GM18907 (cell line): Measurements from ENCODE around the gene SLC24A4.
"Not testable (repeated sequence)": the region's sequence is repeated elsewhere in the genome, so short reads cannot be mapped to it uniquely, and the experiment has no call there.

ENCODE experiments used
- ATAC-seq: cut with Tn5 transposase; IDR thresholded peaks from one replicate; pipeline ENCODE4 v1.9.1; 2021; ENCODE audit warnings: mild to moderate bottlenecking, moderate library complexity; ENCODE audit not compliant: unreplicated experiment

Gene SLC24A4

GRCh38 chr14:92515546-92516343, 192.8 kb downstream of the SLC24A4 start:
- ATAC-seq = no peak

GRCh38 chr14:92516344-92516965, 193.5 kb downstream of the SLC24A4 start:
- no peak for ATAC-seq

- no peak for ATAC-seq
These were observed 194.1 kb downstream of the SLC24A4 start for GRCh38 chr14:92516966-92517506.

- ATAC-seq = no peak
These were observed 194.8 kb downstream of the SLC24A4 start for GRCh38 chr14:92517761-92518160.

GRCh38 chr14:92519246-92520101, 196.5 kb downstream of the SLC24A4 start:
- peak; percentile 10 for ATAC-seq

GRCh38 chr14:92520102-92521057, 197.4 kb downstream of the SLC24A4 start:
- ATAC-seq = peak; percentile 43

GRCh38 chr14:92521058-92521415, 198.1 kb downstream of the SLC24A4 start:
- ATAC-seq = no peak

GRCh38 chr14:92523752-92524151, 200.8 kb downstream of the SLC24A4 start:
- no peak for ATAC-seq

- no peak for ATAC-seq
These were observed 201.7 kb downstream of the SLC24A4 start for GRCh38 chr14:92524602-92525185.

GRCh38 chr14:92525322-92526095, 202.5 kb downstream of the SLC24A4 start:
- ATAC-seq = no peak

- no peak for ATAC-seq
These were observed 204.8 kb downstream of the SLC24A4 start for GRCh38 chr14:92527721-92528120.

- no peak for ATAC-seq
These were observed 205.6 kb downstream of the SLC24A4 start for GRCh38 chr14:92528486-92529100.

GRCh38 chr14:92529903-92530302, 206.9 kb downstream of the SLC24A4 start:
- no peak for ATAC-seq

GRCh38 chr14:92531106-92531873, 208.3 kb downstream of the SLC24A4 start:
- ATAC-seq = no peak

GRCh38 chr14:92532490-92533163, 209.7 kb downstream of the SLC24A4 start:
- ATAC-seq = no peak

GRCh38 chr14:92534932-92535643, 212.1 kb downstream of the SLC24A4 start:
- no peak for ATAC-seq

GRCh38 chr14:92536231-92536630, 213.3 kb downstream of the SLC24A4 start:
- not testable (repeated sequence) for ATAC-seq
